NK-92 treated with Interleukin-12 subunit alpha and Interleukin-12 subunit beta, amount 100 ng/mL, for 24 hours (cell line): ENCODE results near the gene PPFIA4.
"Not testable (repeated sequence)": the region's sequence is repeated elsewhere in the genome, so short reads cannot be mapped to it uniquely, and the experiment has no call there.

Source experiments
- DNase-seq: peaks from one replicate; lab custom pipeline; 2025; lab: John Stamatoyannopoulos, UW

Gene PPFIA4

GRCh38 chr1:203017061-203017460 lies 9.2 kb upstream of the PPFIA4 start:
- no peak for DNase-seq

GRCh38 chr1:203017692-203018091 lies 8.6 kb upstream of the PPFIA4 start:
- DNase-seq, result no peak

- DNase-seq, result not testable (repeated sequence)
Observed at GRCh38 chr1:203022855-203023254, 3.4 kb upstream of the PPFIA4 start.

- no peak for DNase-seq
Observed at GRCh38 chr1:203025686-203026030, 633 bp upstream of the PPFIA4 start.

- no peak for DNase-seq
Observed at GRCh38 chr1:203026666-203027663, 674 bp downstream of the PPFIA4 start.

GRCh38 chr1:203028067-203028783 lies 1.9 kb downstream of the PPFIA4 start:
- DNase-seq, result no peak

GRCh38 chr1:203028784-203029553 lies 2.7 kb downstream of the PPFIA4 start:
- no peak for DNase-seq

GRCh38 chr1:203031467-203031866 lies 5.2 kb downstream of the PPFIA4 start:
- no peak for DNase-seq

GRCh38 chr1:203033287-203033686 lies 7.0 kb downstream of the PPFIA4 start:
- no peak for DNase-seq

GRCh38 chr1:203033917-203034316 lies 7.6 kb downstream of the PPFIA4 start:
- no peak for DNase-seq

GRCh38 chr1:203034422-203035110 lies 8.3 kb downstream of the PPFIA4 start:
- DNase-seq, result no peak

GRCh38 chr1:203035111-203036000 lies 9.1 kb downstream of the PPFIA4 start:
- DNase-seq, result no peak

- no peak for DNase-seq
Observed at GRCh38 chr1:203036135-203036534, 9.8 kb downstream of the PPFIA4 start.

- no peak for DNase-seq
Observed at GRCh38 chr1:203036537-203036936, 10.2 kb downstream of the PPFIA4 start.

- no peak for DNase-seq
Observed at GRCh38 chr1:203037509-203038190, 11.4 kb downstream of the PPFIA4 start.

- DNase-seq, result no peak
Observed at GRCh38 chr1:203038217-203038741, 12.0 kb downstream of the PPFIA4 start.

- DNase-seq, result no peak
Observed at GRCh38 chr1:203038891-203039608, 12.8 kb downstream of the PPFIA4 start.

GRCh38 chr1:203039609-203040512 lies 13.6 kb downstream of the PPFIA4 start:
- DNase-seq, result no peak
